Mesendoderm (in vitro differentiated cells): ENCODE measurements around the gene FMN1.

Experiments
- DNase-seq: peaks from one replicate; pipeline ENCODE4 v3.0.0; 2013
- H2AK5ac ChIP-seq: 2 replicates; pipeline ENCODE4 v1.6.1; 2013; ENCODE audit warnings: low read length, inconsistent platforms
- H2BK120ac ChIP-seq: 2 replicates; pipeline ENCODE4 v1.6.1; 2013; ENCODE audit warnings: low read depth, mild to moderate bottlenecking, low read length, moderate library complexity, mixed read lengths
- H2BK15ac ChIP-seq: replicated peaks from 2 replicates; pipeline ENCODE4 v1.6.1; 2013; ENCODE audit warnings: low read depth, mild to moderate bottlenecking, moderate library complexity
- H2BK5ac ChIP-seq: 2 replicates; pipeline ENCODE4 v1.6.1; 2013; ENCODE audit warnings: low read length, inconsistent platforms
- H3K18ac ChIP-seq: 2 replicates; pipeline ENCODE4 v1.6.1; 2013; ENCODE audit warnings: mild to moderate bottlenecking, low read length, mixed read lengths
- H3K23ac ChIP-seq: one replicate; pipeline ENCODE4 v1.6.1; 2013; ENCODE audit warnings: low read length
- H3K27ac ChIP-seq: 2 replicates; pipeline ENCODE4 v1.5.1; 2013; ENCODE audit warnings: low read depth, mild to moderate bottlenecking, inconsistent platforms, low read length, moderate library complexity
- H3K27me3 ChIP-seq: 2 replicates; pipeline ENCODE4 v1.6.1; 2013; ENCODE audit warnings: low read length, control low read depth, mild to moderate bottlenecking, inconsistent platforms; ENCODE audit not compliant: insufficient read depth, poor library complexity
- H3K36me3 ChIP-seq: 2 replicates; pipeline ENCODE4 v1.6.1; 2013; ENCODE audit warnings: low read length, inconsistent platforms; ENCODE audit not compliant: control insufficient read depth, insufficient read depth
- H3K4ac ChIP-seq: one replicate; pipeline ENCODE4 v1.6.1; 2013; ENCODE audit warnings: low read depth, mild to moderate bottlenecking, low read length, moderate library complexity
- H3K4me1 ChIP-seq: 2 replicates; pipeline ENCODE4 v1.6.1; 2013; ENCODE audit warnings: low read depth, low read length, inconsistent platforms; ENCODE audit not compliant: control insufficient read depth
- H3K4me2 ChIP-seq: 2 replicates; pipeline ENCODE4 v1.6.1; 2013; ENCODE audit warnings: low read length
- H3K4me3 ChIP-seq: 2 replicates; pipeline ENCODE4 v1.5.1; 2013; ENCODE audit warnings: mild to moderate bottlenecking, low read length
- H3K56ac ChIP-seq: one replicate; pipeline ENCODE4 v1.6.1; 2013; ENCODE audit warnings: low read length
- H3K79me1 ChIP-seq: 2 replicates; pipeline ENCODE4 v1.6.1; 2013; ENCODE audit warnings: low read length, inconsistent platforms
- H3K79me2 ChIP-seq: 2 replicates; pipeline ENCODE4 v1.6.1; 2013; ENCODE audit warnings: mild to moderate bottlenecking, low read length; ENCODE audit not compliant: control insufficient read depth, insufficient read depth
- H3K9ac ChIP-seq: 2 replicates; pipeline ENCODE4 v1.6.1; 2013; ENCODE audit warnings: low read length, inconsistent platforms
- H4K5ac ChIP-seq: one replicate; pipeline ENCODE4 v1.6.1; 2013; ENCODE audit warnings: low read length
- H4K8ac ChIP-seq: one replicate; pipeline ENCODE4 v1.6.1; 2013; ENCODE audit warnings: low read depth, mild to moderate bottlenecking, control low read depth, low read length, moderate library complexity
- WGBS: extraction: QIAGEN DNeasy Blood & Tissue Kit; methylation state at CpG from one replicate; pipeline ENCODE4 v1.1.7; 2013; ENCODE audit warnings: low lambda C conversion rate, missing lambda C conversion rate; ENCODE audit not compliant: insufficient coverage; ENCODE audit errors: extremely low coverage; 5-methylcytosine and 5-hydroxymethylcytosine counted together

FMN1 gene

GRCh38 chr15:32928876-32929275 is 265.6 kb downstream of the FMN1 start:
- no peaks in the 10 kb centered on the region for H3K27me3 ChIP-seq
- H3K4me2 ChIP-seq = no peak overlapping the region
- WGBS = no CpG with 5 or more reads among the region's 3 CpGs

GRCh38 chr15:32927124-32927523 is 267.4 kb downstream of the FMN1 start:
- H3K27me3 ChIP-seq = no peaks in the 10 kb centered on the region
- H3K27ac ChIP-seq = no peak overlapping the region
- H2AK5ac ChIP-seq = no peak overlapping the region
- no peak overlapping the region for H2BK5ac ChIP-seq
- H2BK15ac ChIP-seq = no peak overlapping the region
- H3K56ac ChIP-seq = no peak overlapping the region
- H3K4ac ChIP-seq = no peak overlapping the region
- no peak overlapping the region for H3K9ac ChIP-seq
- no peak overlapping the region for H3K23ac ChIP-seq
- no peaks in the 10 kb centered on the region for H3K79me1 ChIP-seq
- no peak overlapping the region for H3K4me2 ChIP-seq
- H3K4me3 ChIP-seq = no peak overlapping the region
- no CpG with 5 or more reads among the region's 4 CpGs for WGBS
- no peaks in the 10 kb centered on the region for H3K36me3 ChIP-seq
- H4K8ac ChIP-seq = no peak overlapping the region
- H4K5ac ChIP-seq = no peak overlapping the region
- no peaks in the 10 kb centered on the region for H3K4me1 ChIP-seq
- DNase-seq = no peak
- H3K79me2 ChIP-seq = no peaks in the 10 kb centered on the region
- H3K18ac ChIP-seq = no peak overlapping the region
- no peak overlapping the region for H2BK120ac ChIP-seq

More at GRCh38 chr15:32928876-32929275, 265.6 kb downstream of the FMN1 start:
- Histone ChIP-seq H3K56ac (no peak overlapping the region), H3K79me1 (no peaks in the 10 kb centered on the region), H3K4me1 (no peaks in the 10 kb centered on the region), H3K27ac (no peak overlapping the region), H3K9ac (no peak overlapping the region), H3K79me2 (no peaks in the 10 kb centered on the region), H3K18ac (no peak overlapping the region), H2BK120ac (no peak overlapping the region), H3K23ac (no peak overlapping the region), H4K5ac (no peak overlapping the region), H4K8ac (no peak overlapping the region), H2BK5ac (no peak overlapping the region), H3K4ac (no peak overlapping the region), H3K36me3 (no peaks in the 10 kb centered on the region), H2AK5ac (no peak overlapping the region), H3K4me3 (no peak overlapping the region), H2BK15ac (no peak overlapping the region)
- DNase-seq = peak; percentile 68

- no peak overlapping the region for H3K23ac ChIP-seq
- H3K56ac ChIP-seq = no peak overlapping the region
- H3K4ac ChIP-seq = no peak overlapping the region
- no peak overlapping the region for H3K18ac ChIP-seq
- H4K5ac ChIP-seq = no peak overlapping the region
- peaks cover 3% of the 10 kb centered on the region for H3K4me1 ChIP-seq
- no peaks in the 10 kb centered on the region for H3K27me3 ChIP-seq
- no peak overlapping the region for H3K27ac ChIP-seq
- no peaks in the 10 kb centered on the region for H3K79me2 ChIP-seq
- no peak overlapping the region for H4K8ac ChIP-seq
- no CpG with 5 or more reads among the region's 5 CpGs for WGBS
- no peak overlapping the region for H2BK5ac ChIP-seq
- no peak overlapping the region for H3K4me2 ChIP-seq
- no peak overlapping the region for H2BK15ac ChIP-seq
- H3K4me3 ChIP-seq = no peak overlapping the region
- no peak overlapping the region for H3K9ac ChIP-seq
- H2BK120ac ChIP-seq = no peak overlapping the region
- no peaks in the 10 kb centered on the region for H3K36me3 ChIP-seq
- no peak for DNase-seq
- no peak overlapping the region for H2AK5ac ChIP-seq
- H3K79me1 ChIP-seq = no peaks in the 10 kb centered on the region
These were observed 271.3 kb downstream of the FMN1 start for GRCh38 chr15:32923176-32923575.

- Histone ChIP-seq H4K5ac (no peak overlapping the region), H2BK5ac (no peak overlapping the region), H2BK15ac (no peak overlapping the region), H3K36me3 (no peaks in the 10 kb centered on the region), H3K79me2 (no peaks in the 10 kb centered on the region), H3K4me1 (peaks cover 3% of the 10 kb centered on the region), H3K27ac (no peak overlapping the region), H3K4ac (no peak overlapping the region), H3K9ac (no peak overlapping the region), H3K27me3 (no peaks in the 10 kb centered on the region), H4K8ac (no peak overlapping the region), H3K56ac (no peak overlapping the region), H3K23ac (no peak overlapping the region), H3K18ac (no peak overlapping the region), H3K79me1 (no peaks in the 10 kb centered on the region), H2AK5ac (no peak overlapping the region), H3K4me2 (no peak overlapping the region), H3K4me3 (no peak overlapping the region), H2BK120ac (no peak overlapping the region)
- DNase-seq = no peak
- no CpG with 5 or more reads among the region's 3 CpGs for WGBS
These were observed 272.0 kb downstream of the FMN1 start for GRCh38 chr15:32922541-32922940.

- no peak overlapping the region for H4K8ac ChIP-seq
- H3K18ac ChIP-seq = no peak overlapping the region
- no peak overlapping the region for H3K27ac ChIP-seq
- H3K27me3 ChIP-seq = no peaks in the 10 kb centered on the region
- no peak overlapping the region for H4K5ac ChIP-seq
- no peak overlapping the region for H3K4me2 ChIP-seq
- no peak overlapping the region for H2BK5ac ChIP-seq
- no peak overlapping the region for H3K4ac ChIP-seq
- no peaks in the 10 kb centered on the region for H3K36me3 ChIP-seq
- whole genome bisulfite sequencing = no CpG with 5 or more reads among the region's 5 CpGs
- H3K79me2 ChIP-seq = no peaks in the 10 kb centered on the region
- DNase-seq = no peak
- H3K56ac ChIP-seq = no peak overlapping the region
- no peak overlapping the region for H2BK15ac ChIP-seq
- no peaks in the 10 kb centered on the region for H3K79me1 ChIP-seq
- no peak overlapping the region for H3K23ac ChIP-seq
- H2BK120ac ChIP-seq = no peak overlapping the region
- no peak overlapping the region for H2AK5ac ChIP-seq
- H3K9ac ChIP-seq = no peak overlapping the region
- peaks cover 3% of the 10 kb centered on the region for H3K4me1 ChIP-seq
- no peak overlapping the region for H3K4me3 ChIP-seq
These were observed 274.6 kb downstream of the FMN1 start for GRCh38 chr15:32919749-32920414.

- Histone ChIP-seq H3K23ac (no peak overlapping the region), H2BK120ac (no peak overlapping the region), H3K4me3 (no peak overlapping the region), H3K27me3 (no peaks in the 10 kb centered on the region), H4K5ac (no peak overlapping the region), H3K56ac (no peak overlapping the region), H3K4me1 (peaks cover 3% of the 10 kb centered on the region), H2BK15ac (no peak overlapping the region), H3K9ac (no peak overlapping the region), H3K18ac (no peak overlapping the region), H3K27ac (no peak overlapping the region), H2BK5ac (no peak overlapping the region), H3K4ac (no peak overlapping the region), H3K4me2 (no peak overlapping the region), H4K8ac (no peak overlapping the region), H2AK5ac (no peak overlapping the region), H3K79me2 (no peaks in the 10 kb centered on the region), H3K36me3 (no peaks in the 10 kb centered on the region), H3K79me1 (no peaks in the 10 kb centered on the region)
- WGBS = no CpG with 5 or more reads among the region's 4 CpGs
- peak; percentile 18 for DNase-seq
These were observed 276.0 kb downstream of the FMN1 start for GRCh38 chr15:32918547-32918946.
